GM21367 (cell line): ENCODE data around the gene MLLT3.
A peak's percentile ranks its signal among the peaks of the same experiment; 100 is the strongest.

Experiments
- ATAC-seq: cut with Tn5 transposase; IDR thresholded peaks from one replicate; pipeline ENCODE4 v1.9.1; 2021; ENCODE audit not compliant: unreplicated experiment

MLLT3 gene

DNA sequence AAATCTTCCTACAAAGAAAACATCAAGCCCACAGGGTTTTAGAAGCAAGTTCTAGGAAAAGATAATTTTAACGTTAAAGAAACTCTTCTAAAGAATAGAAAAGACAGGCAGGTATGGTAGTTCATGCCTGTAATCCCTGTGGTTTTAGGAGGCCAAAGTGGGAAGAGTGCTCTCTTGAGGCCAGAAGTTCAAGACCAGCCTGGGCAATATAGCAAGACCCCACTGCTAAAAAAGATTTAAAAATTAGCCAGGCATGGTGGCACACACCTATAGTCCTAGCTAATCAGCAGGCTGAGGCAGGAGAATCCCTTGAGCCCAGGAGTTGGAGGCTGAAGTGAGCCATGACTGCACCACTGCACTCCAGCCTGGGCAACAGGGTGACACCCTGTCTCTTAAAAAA is 193.3 kb downstream of the MLLT3 start:
- ATAC-seq, result no peak

DNA sequence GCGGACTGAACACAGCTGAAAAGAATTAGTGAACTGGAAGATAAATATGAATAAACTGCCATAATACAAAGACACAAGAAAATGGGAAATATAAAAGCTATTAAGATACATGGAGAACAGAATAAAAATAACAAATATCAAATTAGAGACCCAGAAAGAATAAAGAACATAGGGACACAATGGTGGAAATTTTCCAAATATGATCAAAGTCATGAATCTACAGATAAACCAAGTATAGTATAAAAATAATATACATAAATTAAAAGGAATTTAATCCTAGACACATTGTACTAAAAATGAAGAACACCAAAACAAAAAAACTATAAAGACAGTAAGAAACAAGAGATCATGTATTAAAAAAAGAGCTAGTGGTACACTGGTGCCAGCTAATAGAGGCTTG is 194.9 kb downstream of the MLLT3 start:
- ATAC-seq, result no peak

DNA sequence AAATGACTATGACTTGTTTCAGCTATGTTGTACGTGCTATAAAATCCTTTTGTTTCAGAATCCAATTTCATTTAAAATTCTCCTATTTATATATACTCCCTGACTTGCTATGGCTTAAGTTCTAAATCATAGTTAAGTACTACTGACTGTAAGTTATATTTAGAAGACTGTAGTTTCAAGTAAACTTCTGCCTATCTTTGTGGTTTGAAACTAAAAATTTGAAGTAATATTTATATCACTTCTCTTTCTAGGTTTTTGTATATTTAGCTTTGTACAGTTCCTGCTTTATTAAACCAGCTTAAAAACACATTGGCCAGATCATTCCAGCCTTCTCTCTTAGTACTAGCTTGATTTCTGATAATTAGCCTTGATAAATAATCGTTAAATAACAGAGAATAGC is 196.3 kb downstream of the MLLT3 start:
- ATAC-seq, result peak; percentile 76

DNA sequence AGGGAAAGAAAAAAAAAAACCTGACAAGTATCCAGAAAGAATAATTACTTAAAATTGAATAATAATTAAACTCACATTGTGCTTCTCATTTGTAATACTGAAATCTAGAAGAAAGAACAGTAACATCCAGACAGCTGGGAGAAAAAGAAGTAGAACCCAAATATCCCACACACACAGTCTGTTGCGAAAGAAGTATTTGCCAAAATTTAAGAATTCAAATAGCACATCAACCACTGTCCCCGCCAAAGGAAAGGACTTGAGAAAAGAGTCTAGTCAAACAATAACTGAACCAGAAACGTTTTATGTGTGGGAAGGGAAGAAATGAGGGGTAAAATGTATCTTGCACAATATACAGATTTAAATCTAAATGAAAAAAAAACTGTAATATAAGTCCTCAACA is 202.8 kb downstream of the MLLT3 start:
- no peak for ATAC-seq

DNA sequence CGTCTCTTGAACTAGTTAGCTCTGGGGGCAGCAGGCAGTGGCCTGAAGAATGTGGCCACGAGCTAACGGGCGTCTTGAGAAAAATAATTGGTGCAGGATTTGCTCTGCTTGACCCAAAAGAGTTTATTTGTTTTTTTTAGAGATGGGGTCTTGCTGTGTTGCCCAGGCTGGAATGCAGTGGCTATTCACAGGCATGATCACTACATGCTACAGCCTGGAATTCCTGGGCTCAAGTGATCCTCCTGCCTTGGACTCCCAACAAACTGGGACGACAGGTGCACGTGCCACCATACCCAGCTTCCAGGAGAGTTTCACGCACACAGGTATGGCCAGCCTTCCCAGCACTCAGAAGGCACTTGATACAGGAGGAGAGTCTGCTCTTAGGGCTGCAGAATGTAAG is 203.8 kb downstream of the MLLT3 start:
- no peak for ATAC-seq

DNA sequence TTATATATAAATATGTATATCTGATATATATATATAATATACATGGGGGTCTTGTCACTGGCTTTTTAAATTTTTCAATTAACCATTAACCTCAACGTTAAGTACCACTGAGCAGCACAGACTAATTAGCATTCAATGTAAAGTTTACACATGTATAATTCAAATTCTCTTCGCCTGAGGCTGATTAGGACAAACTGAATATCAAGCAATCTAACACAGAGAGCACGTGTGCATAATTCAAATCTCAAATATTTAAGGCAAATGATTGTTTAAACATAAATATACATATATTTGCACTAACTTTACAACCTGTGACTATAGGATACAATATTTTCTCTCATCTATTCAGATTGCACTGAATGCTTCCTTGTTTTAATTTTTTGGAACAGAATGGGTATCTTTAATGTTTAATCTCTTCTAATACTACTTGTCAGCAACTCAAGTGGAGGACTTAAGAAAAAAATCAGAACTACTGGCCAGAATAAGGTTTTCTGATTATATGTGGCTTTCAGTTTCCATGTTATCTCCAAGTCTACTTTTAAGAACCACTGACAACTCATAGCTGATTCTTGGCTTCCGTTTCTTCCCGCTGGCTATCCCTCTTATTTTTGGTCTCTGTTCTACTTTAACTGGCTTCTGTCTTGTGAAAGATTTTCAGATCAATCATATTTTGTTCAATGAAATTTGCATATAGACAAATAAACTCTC is 204.8 kb downstream of the MLLT3 start:
- ATAC-seq, result no peak

DNA sequence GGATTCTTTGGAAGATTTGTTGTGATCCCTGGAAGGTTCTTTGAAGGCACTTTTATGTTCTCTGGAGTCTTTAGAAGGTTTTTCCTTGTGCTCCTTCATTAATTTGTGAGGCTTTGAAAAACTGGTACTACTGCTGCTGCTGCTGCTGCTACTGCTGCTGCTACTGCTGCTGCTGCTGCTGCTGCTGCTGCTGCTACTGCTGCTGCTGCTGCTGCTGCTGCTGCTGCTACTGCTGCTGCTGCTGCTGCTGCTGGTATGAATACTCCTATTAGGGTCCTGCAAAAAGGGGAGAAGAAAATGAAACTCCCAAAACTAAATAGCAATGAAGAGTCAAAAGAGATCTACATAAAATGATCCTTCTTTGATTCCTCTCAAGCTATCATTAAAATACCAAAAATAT is 208.1 kb downstream of the MLLT3 start:
- ATAC-seq, result no peak

DNA sequence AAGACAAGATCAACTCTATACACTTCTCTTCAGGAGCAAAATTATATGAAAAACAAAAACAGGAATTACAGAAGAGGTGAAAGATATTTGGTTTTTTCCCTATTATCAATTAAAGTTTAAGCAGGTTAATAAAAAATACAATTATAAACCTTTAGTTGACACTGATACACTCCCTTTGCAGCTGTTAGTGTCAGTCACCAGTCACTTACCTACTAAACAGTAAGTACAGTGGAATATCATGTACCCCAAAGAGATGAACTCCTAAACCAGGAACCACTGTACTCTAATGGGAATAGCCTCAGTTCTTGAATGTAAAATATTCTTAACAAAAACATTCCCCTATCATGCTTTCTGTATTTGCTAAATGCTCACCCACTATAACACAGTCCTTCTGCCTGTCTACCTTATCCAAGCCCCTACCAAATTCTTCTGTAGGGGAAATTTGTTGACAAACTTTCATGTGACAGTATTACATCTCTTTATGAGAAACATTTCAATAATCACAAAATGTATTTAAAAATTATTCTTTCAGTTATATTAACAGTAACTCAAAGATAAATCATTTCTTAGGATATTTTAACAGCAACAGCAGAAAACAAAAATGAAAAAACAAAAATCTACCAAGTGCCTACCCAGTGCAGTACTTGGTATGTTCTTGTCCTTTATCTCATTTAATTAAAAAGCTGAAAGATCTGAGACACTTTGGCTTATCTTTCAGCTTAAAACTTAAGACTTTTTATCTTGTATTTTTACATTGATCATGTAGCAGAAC is 212.8 kb downstream of the MLLT3 start:
- ATAC-seq, result no peak

DNA sequence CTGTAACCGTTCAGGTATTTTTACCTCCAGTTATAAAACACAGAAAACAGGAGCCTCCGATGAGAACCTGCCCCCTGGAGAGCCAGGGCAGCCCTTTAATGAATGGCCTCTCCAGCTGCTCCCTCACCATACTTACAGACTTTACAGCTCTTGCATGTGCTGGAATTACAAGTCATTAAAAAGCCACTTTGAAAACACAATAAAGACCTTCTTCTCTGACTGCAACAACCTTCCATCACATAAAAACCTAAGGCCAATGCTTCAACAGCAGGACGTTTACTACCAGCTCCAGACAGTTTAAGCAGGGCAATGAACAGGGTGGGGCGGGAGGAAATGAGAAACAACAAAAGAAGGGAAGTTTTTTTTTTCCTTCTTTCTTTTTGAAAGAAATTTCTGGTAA is 213.8 kb downstream of the MLLT3 start:
- no peak for ATAC-seq

DNA sequence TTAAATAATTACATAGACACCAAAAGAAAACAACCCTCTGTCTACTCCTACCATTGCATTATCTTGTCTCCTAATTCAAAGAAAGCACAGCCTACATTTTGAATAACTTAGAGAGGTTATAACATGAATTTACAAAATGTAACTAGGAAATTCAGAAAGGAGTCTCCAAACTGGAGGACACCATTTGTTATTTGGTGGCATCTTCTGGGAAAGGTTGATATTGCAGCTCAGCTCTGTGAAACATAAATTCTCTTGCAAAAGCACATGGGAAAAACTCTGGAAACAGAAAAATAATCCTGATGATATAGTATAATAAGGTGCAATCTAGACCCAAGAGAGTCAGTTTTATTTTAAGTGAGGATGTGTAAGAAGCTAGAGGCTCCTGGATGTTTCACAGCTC is 215.3 kb downstream of the MLLT3 start:
- ATAC-seq, result no peak

DNA sequence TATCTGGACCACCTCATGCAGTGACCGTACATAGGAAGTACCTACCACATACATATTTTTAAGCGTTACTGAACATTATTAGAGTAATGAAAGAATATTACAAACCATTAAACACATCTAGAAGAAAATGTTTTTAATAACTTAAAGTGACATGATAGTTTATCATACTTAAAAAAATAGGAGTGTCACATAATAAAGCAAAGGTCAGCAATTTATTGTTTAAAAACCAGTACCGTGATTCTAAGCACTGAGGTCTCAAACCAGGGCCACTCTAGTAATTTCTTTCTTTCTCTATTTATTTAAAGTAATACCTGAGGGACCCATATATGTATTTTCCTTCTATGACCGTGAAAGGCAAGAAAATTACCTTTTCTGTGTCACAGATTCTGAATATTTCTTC is 216.0 kb downstream of the MLLT3 start:
- no peak for ATAC-seq

DNA sequence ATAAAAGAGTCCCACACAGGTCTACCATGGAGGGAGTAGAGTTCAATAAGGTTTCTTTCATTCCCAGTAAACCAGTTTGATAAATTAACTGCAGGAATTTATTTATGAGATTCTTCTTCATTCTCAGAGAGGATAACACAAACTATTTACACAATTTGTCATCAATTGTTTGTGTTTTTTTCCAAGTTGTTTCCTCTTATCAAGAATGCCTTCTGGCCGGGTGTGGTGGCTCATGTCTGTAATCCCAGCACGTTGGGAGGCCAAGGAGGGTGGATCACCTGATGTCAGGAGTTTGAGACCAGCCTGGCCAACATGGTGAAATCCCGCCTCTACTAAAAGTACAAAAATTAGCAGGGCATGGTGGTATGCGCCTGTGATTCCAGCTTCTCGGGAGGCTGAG is 216.7 kb downstream of the MLLT3 start:
- no peak for ATAC-seq

DNA sequence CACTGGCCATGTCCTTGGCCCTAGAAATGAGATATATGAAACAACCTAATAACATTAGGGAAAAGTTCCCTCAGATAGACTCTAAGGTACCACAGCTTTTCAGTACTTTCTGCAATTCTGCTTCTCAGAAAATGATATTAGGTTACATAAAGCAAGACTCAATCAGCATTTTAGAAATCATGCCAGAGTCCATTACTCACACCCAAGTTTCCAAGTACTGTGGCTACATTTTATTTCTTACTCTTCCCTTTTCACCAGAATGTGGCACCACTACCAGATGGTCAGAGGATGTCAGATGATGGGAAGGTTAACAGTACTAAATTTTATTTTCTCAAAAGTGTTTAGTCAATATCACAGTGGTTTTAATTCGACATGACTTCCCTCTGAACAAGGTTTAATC is 217.2 kb downstream of the MLLT3 start:
- ATAC-seq, result no peak

DNA sequence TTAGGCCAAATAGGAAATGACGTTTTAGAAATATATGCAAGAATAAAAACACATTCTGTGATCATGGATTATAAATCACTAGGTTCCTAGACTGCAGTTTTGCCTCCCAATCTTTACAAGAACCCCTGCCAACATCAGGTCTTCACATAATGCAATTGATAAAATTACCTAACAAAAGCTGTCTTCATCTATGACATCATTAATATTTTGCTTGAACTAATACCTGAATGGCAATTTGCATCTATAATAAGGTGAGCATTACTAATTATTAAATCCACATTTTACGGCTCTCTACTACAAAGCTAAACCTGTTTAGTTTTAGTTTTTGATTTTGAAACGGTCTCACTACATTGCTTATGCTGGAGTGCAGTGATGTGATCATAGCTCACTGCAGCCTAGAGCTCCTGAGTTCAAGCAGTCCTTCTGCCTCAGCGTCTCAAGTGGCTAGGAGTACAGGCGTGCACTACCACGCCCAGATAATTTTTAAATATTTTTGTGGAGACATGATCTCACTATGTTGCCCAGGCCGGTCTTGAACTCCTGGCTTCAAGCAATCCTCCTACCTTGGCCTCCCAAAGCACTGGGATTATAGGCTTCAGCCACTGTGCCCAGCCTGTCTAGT is 218.0 kb downstream of the MLLT3 start:
- ATAC-seq, result no peak

DNA sequence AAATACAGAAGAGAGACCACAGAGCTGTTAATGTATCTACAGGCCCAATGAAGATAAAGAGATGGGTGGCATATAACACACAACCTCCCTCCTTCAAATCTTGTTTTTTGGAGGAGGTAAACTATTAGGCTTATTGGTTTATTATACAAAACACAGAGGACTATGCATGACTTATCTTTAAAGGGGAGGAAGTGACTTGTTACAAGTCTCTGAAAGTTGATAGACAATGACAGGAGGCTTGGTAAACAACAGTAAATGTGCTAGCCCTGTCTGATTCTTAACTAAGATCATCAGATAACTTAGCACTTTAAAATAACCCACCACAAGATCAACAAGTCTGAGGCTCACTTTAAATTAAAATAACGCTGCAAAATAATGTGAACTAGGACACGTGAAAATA is 219.0 kb downstream of the MLLT3 start:
- no peak for ATAC-seq

DNA sequence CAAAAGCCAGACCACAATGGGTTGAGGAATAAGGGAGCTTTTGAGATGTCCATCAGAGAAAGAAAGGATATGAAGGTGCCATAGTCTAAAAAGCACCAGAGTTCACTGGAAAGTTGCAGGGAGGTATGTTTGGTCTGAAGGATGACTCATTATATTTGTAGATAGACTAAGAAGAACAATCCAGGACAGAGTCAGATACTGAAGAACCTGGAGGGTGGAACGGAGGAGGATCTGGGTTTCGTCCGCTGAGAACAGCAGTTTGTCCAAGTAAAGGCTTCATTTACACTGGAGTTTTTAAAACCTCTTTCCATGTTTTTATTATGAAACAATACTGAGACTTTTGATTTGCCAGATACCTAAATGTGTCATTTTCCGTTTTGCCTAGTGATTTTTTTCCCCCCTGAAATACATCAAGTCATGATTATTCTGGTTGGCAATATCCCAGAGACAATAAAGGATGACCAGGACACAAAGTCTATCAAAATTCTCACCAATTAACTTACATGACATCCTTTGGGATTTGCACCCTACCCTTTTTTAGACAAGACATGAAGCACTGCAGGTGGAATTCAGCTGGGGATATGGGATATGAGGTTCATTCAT is 219.9 kb downstream of the MLLT3 start:
- no peak for ATAC-seq

DNA sequence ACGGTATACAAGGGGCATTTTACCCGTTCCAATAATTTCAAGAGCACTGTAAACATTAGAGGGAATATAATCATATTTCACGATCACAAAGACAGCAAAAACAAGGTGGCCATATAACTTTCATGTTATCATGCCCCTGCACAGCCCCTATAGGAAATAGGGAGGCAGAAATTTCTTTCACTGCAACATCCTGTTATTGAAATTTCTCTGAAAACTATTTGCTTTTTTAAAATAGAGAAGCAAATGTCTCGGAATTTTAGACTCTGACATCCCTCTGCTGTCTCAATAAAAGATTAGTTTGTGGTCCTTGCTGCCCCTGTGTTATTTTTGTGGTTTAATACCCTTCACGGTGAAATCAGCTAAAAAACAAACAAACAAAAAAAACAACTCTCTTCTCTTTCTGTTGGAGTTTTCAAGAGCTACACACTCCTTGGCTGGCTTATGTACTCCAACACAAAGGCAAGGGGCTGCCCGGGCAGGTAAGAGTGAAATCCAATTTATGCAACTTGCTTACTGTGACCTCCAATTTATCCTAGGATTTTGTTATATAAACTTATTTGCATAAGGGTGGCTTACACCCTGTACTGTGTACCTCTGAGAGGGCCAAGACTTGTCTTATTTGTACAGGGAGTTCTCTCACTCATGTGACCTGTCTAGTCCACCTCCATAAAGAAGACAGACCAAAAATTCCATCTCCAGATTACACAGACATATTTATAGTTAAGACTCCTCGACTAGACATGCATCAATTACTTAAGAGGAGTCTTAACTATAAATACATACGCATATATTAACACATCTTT is 223.6 kb downstream of the MLLT3 start:
- ATAC-seq, result no peak

DNA sequence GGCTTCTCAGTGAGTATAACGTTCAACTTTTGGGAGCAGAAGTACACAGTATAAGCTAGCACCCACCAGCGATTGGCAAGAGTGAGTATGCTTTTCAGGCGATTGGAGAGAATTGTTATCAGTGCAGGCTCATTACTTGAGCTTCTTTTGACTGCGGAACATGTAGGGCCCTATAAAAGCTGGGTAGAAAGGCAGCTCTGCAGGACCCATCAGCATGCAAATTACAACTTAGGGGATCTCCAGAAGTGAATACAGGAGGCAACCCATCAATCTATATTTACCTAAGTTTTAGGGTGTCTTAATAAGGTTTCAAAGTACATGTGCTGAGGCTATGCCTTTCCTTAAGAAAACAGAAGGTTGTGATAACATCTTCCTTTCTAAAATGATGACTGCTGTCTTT is 225.0 kb downstream of the MLLT3 start:
- ATAC-seq, result no peak

DNA sequence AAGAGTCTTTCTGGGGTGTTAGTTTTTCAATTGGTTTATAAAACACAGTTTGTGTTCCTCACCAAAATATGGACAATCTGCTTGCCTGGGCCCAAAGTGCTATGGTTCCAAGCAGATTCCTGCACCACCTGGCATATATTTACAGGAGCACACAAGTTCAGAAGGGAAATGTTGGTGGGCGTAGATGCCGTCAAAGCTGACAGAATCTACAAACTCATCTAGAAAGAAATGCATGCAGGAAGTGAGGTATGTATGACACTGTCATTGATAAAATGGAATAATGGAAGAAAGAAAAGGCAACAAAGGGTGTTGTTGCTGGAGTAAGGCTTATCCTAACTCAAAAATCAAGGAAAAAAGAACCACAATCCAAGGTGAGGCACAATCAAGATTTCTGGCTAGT is 225.8 kb downstream of the MLLT3 start:
- no peak for ATAC-seq

DNA sequence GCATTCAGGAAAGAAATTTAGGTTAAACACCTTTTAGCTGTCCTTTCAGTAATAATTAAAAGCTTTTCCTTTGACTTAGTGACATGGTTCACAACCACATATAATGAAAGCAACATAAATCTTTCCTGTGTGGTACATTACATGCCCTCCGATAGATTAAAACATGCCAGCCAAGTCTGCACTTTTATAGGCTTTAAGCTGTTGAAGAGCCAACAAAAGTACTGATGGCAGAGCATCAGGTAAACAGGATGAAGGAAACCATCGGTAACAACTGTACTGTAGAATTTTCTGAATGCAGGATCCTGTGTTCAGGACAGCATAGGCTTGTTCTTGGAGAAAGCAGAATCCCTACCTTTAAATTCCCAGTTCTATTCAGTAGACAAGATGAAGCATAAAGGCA is 226.6 kb downstream of the MLLT3 start:
- ATAC-seq, result no peak

DNA sequence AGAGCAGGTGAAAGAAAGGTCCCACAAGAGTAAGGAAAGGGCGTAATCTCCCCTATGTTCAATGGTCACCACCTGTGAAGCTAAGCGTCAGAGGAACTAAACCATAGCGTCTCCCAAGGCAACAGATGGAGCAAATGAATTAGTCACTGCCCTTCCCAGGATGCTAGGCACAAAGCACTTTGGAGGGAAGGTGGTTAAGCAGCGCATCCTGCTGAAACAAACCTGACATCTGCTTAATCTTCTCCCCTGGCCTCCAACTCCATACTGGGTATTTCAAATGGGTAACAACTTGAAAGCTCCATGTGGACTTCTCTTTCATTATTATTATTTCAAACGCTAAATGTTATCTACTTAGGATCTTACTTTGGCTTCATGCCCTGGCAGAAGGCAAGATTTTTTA is 227.3 kb downstream of the MLLT3 start:
- ATAC-seq, result no peak
